NB4 (cell line): Measurements from ENCODE around the gene ABLIM2.
A peak's percentile ranks its signal among the peaks of the same experiment; 100 is the strongest.

Source experiments
- POLR2A ChIP-seq: IDR thresholded peaks from 2 replicates; pipeline ENCODE4 v1.6.1; 2011; ENCODE audit warnings: mild to moderate bottlenecking; ENCODE audit not compliant: insufficient read length; ENCODE audit errors: extremely low read depth
- TF ChIP-seq, protein P1 (sequence below): IDR thresholded peaks from one replicate; pipeline ENCODE4 v1.5.1; 2012; ENCODE audit warnings: low read depth, low read length

- TF ChIP-seq, protein P1, sequence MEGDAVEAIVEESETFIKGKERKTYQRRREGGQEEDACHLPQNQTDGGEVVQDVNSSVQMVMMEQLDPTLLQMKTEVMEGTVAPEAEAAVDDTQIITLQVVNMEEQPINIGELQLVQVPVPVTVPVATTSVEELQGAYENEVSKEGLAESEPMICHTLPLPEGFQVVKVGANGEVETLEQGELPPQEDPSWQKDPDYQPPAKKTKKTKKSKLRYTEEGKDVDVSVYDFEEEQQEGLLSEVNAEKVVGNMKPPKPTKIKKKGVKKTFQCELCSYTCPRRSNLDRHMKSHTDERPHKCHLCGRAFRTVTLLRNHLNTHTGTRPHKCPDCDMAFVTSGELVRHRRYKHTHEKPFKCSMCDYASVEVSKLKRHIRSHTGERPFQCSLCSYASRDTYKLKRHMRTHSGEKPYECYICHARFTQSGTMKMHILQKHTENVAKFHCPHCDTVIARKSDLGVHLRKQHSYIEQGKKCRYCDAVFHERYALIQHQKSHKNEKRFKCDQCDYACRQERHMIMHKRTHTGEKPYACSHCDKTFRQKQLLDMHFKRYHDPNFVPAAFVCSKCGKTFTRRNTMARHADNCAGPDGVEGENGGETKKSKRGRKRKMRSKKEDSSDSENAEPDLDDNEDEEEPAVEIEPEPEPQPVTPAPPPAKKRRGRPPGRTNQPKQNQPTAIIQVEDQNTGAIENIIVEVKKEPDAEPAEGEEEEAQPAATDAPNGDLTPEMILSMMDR, result peak; percentile 10
- no peak for TF ChIP-seq POLR2A
Measured at GRCh38 chr4:8085491-8086117, 73.0 kb downstream of the ABLIM2 start.
